Lower leg skin (tissue), 3 donors: ENCODE measurements around the gene NARF.

Source experiments
- CTCF ChIP-seq, 3 donors: fragments of 450-650 bp; IDR thresholded peaks; one replicate each; pipeline ENCODE4 v1.5.1; 2016; ENCODE audit warnings: antibody characterized with exemption in 3 of 3, mild to moderate bottlenecking in 3 of 3, moderate library complexity in 2 of 3
- POLR2A ChIP-seq, 2 donors: fragments of 450-650 bp; IDR thresholded peaks; one replicate each; pipeline ENCODE4 v1.6.1; 2016 to 2017; ENCODE audit warnings: antibody characterized with exemption in 2 of 2, mild to moderate bottlenecking in 1 of 2, moderate library complexity in 1 of 2

GRCh38 chr17:82475458-82475857, 16.9 kb downstream of the NARF start:
- TF ChIP-seq CTCF (IDR thresholded peaks at IDR 0.05) (no peak), POLR2A (IDR thresholded peaks at IDR 0.05) (no peak)
